ENCODE results near the gene DNAJC18. TPM values are rescaled to one million over a fixed set of nuclear protein-coding genes. Genes with fewer than 3 reads are reported as not detected.
"Not testable (repeated sequence)": the region's sequence is repeated elsewhere in the genome, so short reads cannot be mapped to it uniquely, and the experiment has no call there.

DNAJC18 gene
- total RNA-seq, 2 experiments from 2014 or later: 4.5 to 6.8 TPM

DNA sequence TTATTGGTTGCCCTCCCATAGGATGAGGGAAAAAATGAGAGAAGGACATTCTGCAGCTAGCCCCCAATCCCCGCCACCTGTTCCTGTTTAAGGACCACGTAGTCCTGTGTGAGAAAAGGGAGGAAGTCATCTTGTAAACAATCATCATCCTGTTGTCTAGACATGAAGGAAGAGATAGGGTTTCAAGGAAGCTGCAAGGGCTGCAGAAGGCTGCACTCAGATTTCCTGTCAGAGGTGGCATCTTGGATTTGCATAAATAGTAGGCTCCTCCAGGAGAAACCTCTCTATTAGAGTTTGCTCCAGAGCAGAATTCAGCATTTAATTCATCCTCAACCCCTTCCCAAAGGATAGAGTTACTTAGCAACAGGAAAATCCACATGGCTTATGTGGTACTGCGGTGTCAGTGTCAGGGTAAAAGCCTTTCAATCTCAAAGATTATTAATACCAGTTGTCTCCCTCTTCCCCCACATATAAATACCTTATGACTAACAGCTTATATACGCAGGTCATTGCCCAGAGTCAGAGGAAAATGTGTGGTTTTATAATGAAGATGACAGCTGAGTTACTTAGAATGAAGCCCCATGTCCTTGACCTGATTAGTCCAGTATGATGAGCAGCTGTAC is 4.6 kb upstream of the DNAJC18 start:
- POLR2A ChIA-PET: no interaction called here
- no peak for DNase-seq
- CTCF ChIA-PET: interaction anchor here (1.1 to 1.8 kb wide), 5 partner anchors 22 to 190 kb away, joined by 3 to 5 read pairs (median 5); no protein-coding TSS in a partner anchor
- Mint-ChIP-seq H3K27ac (peak overlapping the region; percentile 84), H3K4me1 (peaks cover 80% of the 10 kb centered on the region), H3K27me3 (no peaks in the 10 kb centered on the region), H3K9me3 (peaks cover 3% of the 10 kb centered on the region), H3K36me3 (ENCODE audit: low read depth) (peaks cover 8% of the 10 kb centered on the region), H3K4me3 (no peak overlapping the region)

DNA sequence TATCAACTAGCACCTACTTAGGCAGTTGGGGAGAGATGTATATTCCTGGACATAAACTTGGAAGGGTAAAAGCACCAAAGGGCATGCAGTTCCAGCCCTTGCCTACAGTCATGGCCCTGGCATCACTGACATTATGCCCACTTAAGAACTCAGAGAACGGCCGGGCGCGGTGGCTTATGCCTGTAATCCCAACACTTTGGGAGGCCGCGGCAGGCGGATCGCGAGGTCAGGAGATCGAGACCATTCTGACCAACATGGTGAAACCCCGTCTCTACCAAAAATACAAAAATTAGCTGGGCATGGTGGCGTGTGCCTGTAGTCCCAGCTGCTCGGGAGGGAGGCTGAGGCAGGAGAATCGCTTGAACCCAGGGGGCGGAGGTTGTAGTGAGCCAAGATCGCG is 1.1 kb upstream of the DNAJC18 start:
- H3K27me3 Mint-ChIP-seq; POLR2A ChIA-PET; H3K36me3 Mint-ChIP-seq (ENCODE audit: low read depth); H3K27ac Mint-ChIP-seq; H3K4me3 Mint-ChIP-seq; DNase-seq; H3K9me3 Mint-ChIP-seq: not testable (repeated sequence)
- CTCF ChIA-PET: interaction anchor here (1.2 to 6.3 kb wide), 3 partner anchors 10 to 37 kb away, joined by 3 to 49 read pairs (median 4); no protein-coding TSS in a partner anchor
- peaks cover 64% of the 10 kb centered on the region for H3K4me1 Mint-ChIP-seq

DNA sequence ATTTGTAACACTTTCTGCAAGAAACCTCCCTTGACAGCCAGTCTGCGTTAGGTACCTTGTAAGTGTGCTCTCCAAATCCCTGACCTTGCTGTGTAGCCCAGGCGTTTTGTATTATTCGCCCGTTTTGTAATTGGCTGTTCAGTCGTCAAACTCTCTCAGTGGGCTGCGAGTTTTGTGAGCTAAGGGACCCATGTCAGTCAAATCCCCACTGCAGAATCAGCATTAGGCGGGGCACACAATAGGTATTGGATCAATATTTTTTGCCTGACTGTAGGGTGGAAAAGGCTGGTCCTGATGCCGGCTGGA is 665 bp downstream of the DNAJC18 start:
- DNase-seq: no peak
- Mint-ChIP-seq H3K27me3 (no peaks in the 10 kb centered on the region), H3K27ac (peak overlapping the region; percentile 99), H3K36me3 (ENCODE audit: low read depth) (peaks cover 6% of the 10 kb centered on the region), H3K9me3 (no peaks in the 10 kb centered on the region), H3K4me3 (peak overlapping the region; percentile 94), H3K4me1 (peaks cover 53% of the 10 kb centered on the region)
- ChIA-PET POLR2A (interaction anchor here (0.6 kb wide), 2 partner anchors 58 to 1131 kb away, joined by 3 to 6 read pairs; no protein-coding TSS in a partner anchor), CTCF (interaction anchor here (0.6 to 6.3 kb wide), 17 partner anchors 9 to 1108 kb away, joined by 3 to 49 read pairs (median 4); partner anchors contain the start of genes ECSCR and STING1)

DNA sequence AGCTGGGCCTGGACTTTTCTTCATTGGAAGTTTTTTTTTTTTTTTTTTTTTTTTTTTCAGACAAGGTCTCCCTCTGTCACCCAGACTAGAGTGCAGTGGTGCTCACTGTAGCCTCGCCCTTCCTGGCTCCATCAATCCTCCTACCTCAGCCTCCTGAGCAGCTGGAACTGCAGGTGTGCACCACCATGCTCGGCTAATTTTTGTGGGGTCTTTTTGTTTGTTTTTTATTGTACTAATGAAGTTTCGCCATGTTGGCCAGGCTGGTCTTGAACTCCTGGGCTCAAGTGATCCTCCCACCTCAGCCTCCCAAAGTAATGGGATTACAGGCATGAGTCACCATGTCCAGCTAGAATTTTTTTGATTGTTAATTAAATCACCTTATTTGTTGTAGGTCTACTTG is 3.6 kb downstream of the DNAJC18 start:
- Mint-ChIP-seq H3K27me3 (no peaks in the 10 kb centered on the region), H3K9me3 (no peaks in the 10 kb centered on the region), H3K4me1 (peaks cover 30% of the 10 kb centered on the region), H3K27ac (no peak overlapping the region), H3K4me3 (no peak overlapping the region), H3K36me3 (ENCODE audit: low read depth) (peaks cover 6% of the 10 kb centered on the region)
- ChIA-PET CTCF (interaction anchor here (0.6 to 6.3 kb wide), 8 partner anchors 10 to 412 kb away, joined by 3 to 49 read pairs (median 4); partner anchors contain the start of gene UBE2D2), POLR2A (interaction anchor here (0.7 kb wide), 1 partner anchor 38 kb away, joined by 6 read pairs; no protein-coding TSS in a partner anchor)
- DNase-seq: no peak

DNA sequence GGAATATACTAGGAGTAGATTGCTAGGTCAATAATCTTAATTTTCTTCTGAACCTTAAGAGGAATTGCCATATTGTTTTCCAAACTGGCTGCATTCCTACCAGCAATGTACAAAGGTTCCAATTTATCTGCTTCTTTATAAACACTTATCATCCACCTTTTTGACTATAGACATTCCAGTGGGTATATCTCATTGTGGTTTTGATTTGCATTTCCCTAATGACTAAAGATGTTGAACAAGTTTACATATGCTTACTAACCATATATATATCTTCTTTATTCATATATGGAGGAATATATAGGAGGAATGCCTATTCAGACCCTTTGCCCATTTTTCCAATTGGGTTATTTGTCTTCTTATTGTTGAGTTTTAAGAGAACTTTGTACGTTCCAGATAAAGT is 7.6 kb downstream of the DNAJC18 start:
- Mint-ChIP-seq H3K9me3 (no peaks in the 10 kb centered on the region), H3K27ac (no peak overlapping the region), H3K4me3 (no peak overlapping the region), H3K27me3 (no peaks in the 10 kb centered on the region), H3K36me3 (ENCODE audit: low read depth) (peaks cover 6% of the 10 kb centered on the region), H3K4me1 (peaks cover 9% of the 10 kb centered on the region)
- DNase-seq: no peak
- POLR2A ChIA-PET: no interaction called here
- CTCF ChIA-PET: interaction anchor here (0.8 to 3.1 kb wide), 4 partner anchors 9 to 67 kb away, joined by 3 to 8 read pairs (median 6); no protein-coding TSS in a partner anchor

DNA sequence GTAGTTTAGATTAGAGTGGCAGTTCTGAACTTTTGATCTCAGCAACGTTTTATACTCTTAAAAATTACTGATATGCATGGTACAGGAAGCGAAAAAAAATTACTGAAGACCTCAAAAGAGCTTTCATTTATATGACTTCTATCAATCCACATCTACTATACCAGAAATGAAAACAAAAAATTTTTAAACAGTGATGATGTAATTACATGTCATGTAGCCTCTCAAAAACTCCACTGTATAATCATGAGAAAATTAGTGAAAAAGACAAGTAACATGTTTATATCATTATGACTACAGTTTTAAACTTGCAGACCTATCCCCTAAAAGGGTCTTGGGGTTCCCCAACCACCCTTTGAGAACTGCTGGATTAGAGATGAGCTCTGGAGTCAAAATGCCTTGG is 9.3 kb downstream of the DNAJC18 start:
- no peak for DNase-seq
- Mint-ChIP-seq H3K9me3 (no peaks in the 10 kb centered on the region), H3K27ac (no peak overlapping the region)

DNA sequence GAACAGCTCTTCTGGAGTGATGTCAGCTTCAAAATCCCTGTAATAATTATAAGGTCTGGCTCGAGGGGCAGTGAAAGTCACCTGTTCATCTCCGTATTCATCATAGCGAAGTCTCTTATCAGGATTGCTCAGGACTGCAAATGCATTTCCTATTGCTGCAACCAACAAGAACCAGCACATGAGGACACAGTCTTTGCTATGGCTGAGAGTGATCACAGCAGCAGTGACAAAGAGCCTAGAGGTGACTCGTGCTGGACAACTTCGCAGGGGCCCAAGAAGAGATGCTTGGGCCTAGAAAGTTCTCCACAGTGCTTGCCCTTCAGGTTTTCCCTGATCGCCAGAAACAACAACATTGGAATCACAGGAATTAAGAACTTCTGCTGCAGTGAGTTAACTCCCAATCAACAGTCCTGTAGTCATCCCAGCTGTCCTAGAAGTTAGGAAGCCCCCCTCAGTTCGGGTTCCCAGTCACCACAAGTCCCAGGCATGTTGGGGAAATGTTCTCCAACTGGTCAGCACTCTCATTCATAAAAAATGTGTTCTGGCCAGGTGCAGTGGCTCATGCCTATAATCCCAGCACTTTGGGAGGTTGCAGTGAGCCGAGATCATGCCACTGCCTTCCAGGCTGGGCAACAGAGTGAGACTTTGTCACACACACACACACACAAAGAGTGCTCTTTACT is 13.0 kb downstream of the DNAJC18 start:
- H3K4me1 Mint-ChIP-seq: peaks cover 19% of the 10 kb centered on the region
- no peak overlapping the region for H3K4me3 Mint-ChIP-seq
- ChIA-PET CTCF (interaction anchor here (0.5 to 9.4 kb wide), 6 partner anchors 10 to 285 kb away, joined by 3 to 170 read pairs (median 4); partner anchors contain the start of gene DNAJC18), POLR2A (no interaction called here)
- H3K9me3 Mint-ChIP-seq: no peaks in the 10 kb centered on the region
- H3K27ac Mint-ChIP-seq: no peak overlapping the region
- DNase-seq: no peak
- peaks cover 15% of the 10 kb centered on the region for H3K36me3 Mint-ChIP-seq (ENCODE audit: low read depth)
- H3K27me3 Mint-ChIP-seq: no peaks in the 10 kb centered on the region

More for the DNA sequence above, 9.3 kb downstream of the DNAJC18 start:
- ChIA-PET CTCF (interaction anchor here (0.6 to 3.0 kb wide), 8 partner anchors 8 to 171 kb away, joined by 3 to 15 read pairs (median 4); partner anchors contain the start of genes DNAJC18 and STING1), POLR2A (no interaction called here)
- peaks cover 6% of the 10 kb centered on the region for H3K36me3 Mint-ChIP-seq (ENCODE audit: low read depth)
- peaks cover 9% of the 10 kb centered on the region for H3K4me1 Mint-ChIP-seq
- no peaks in the 10 kb centered on the region for H3K27me3 Mint-ChIP-seq
- no peak overlapping the region for H3K4me3 Mint-ChIP-seq

DNA sequence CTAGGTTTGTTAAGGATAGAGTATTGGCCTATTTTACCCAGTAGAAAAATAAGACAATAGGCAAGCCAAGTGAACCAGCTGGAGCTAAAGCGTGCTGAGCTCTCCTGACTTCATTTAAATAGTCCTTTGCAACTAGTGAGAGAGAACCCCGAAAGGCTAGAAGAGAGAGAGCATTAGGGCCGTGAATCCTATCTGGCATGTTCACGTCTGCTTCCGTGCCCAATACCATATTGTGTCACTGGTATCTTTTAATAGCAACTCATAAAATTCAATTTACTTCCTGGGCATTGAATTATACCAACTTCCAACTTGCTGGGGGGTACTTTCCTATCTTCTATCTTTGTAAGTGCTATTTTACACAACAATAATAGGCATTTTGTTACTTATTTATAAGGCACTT is 13.8 kb downstream of the DNAJC18 start:
- no peak for DNase-seq
- POLR2A ChIA-PET: no interaction called here
- H3K27me3 Mint-ChIP-seq: no peaks in the 10 kb centered on the region
- H3K36me3 Mint-ChIP-seq (ENCODE audit: low read depth): peaks cover 15% of the 10 kb centered on the region
- no peak overlapping the region for H3K27ac Mint-ChIP-seq
- no peaks in the 10 kb centered on the region for H3K9me3 Mint-ChIP-seq
- CTCF ChIA-PET: interaction anchor here (0.6 to 9.4 kb wide), 5 partner anchors 9 to 284 kb away, joined by 3 to 170 read pairs (median 5); partner anchors contain the start of gene DNAJC18
- no peak overlapping the region for H3K4me3 Mint-ChIP-seq
- H3K4me1 Mint-ChIP-seq: peaks cover 19% of the 10 kb centered on the region

DNA sequence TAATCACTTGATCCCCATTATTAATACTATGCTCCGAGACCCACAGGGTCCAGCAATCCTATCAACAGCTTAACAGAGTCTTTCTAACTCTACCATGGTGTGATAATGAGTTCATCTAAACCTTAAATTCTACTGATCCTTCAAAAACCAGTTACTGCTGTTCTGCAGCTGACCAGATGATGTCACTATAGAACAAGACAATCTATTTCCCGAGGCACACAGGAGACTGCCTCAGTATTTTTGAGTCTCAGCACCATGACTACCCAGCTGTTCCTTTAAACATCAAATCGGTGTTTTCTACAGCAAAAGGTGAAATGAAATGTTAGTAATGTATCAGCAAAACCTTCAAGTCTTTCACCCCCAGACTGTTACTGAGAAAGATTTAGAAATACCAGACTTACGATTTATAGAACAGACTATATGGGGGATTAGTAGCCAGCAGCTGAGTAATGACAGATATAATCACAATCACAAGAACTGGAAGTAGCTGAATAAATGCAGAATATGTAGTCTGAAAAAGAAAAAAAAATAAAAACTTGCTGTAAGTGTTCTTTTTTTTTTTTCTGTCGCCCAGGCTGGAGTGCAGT is 16.9 kb downstream of the DNAJC18 start:
- Mint-ChIP-seq H3K4me3 (no peak overlapping the region), H3K36me3 (ENCODE audit: low read depth) (peaks cover 12% of the 10 kb centered on the region), H3K27ac (no peak overlapping the region), H3K4me1 (peaks cover 26% of the 10 kb centered on the region), H3K9me3 (no peaks in the 10 kb centered on the region), H3K27me3 (no peaks in the 10 kb centered on the region)
- peak; percentile 77 for DNase-seq
- ChIA-PET CTCF (interaction anchor here (0.7 to 9.4 kb wide), 39 partner anchors 8 to 1068 kb away, joined by 3 to 170 read pairs (median 4); partner anchors contain the start of genes DNAJC18, SLC23A1, SPATA24 and STING1), POLR2A (interaction anchor here (0.6 kb wide), 1 partner anchor 76 kb away, joined by 4 read pairs; no protein-coding TSS in a partner anchor)

DNA sequence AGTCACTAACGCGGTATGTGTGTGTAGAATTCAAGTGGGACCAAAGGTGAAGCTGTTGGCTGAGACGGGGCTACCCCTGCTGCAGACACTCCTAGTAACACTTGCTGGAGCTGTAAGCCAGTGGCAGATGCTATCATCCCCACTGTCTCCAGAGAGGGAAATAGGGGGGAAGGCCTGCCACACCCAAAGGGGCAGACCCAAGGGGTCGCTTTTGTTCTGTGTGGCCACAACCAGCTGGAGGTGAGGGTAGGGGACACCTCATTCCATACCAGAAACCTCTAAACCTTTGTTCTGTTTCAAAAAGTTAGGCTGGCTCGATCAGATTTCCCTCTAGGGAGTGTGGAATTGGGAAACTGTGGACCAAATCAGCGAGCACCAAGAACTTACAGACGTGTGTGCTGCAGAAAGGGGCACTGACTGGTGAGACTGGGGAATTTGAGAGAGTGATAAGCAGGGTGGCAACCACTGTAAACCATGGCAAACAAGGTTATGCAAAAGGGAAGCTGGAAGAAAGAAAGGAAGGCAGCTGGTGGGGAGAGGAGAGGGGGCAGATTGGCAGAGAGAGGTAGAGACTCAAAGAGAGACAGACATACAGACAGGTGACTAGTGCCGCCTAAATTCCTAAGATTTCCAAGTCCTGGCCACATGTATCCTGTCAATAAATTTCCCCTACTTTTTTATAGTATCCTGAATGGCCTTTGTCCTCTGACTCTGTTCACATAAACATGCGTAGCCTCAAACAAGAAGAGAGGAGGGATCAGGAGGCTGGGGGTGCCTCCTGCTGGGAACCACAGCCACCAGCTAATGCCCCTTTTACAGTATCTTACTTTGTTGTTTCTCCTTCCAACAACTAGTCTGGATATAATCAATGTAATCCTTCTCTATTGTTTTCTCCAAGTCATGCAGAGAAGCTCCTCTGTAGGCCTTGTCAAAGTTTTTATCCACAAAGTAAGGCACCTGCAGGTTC is 19.8 kb downstream of the DNAJC18 start:
- no peak for DNase-seq
- Mint-ChIP-seq H3K9me3 (no peaks in the 10 kb centered on the region), H3K36me3 (ENCODE audit: low read depth) (peaks cover 15% of the 10 kb centered on the region), H3K27me3 (no peaks in the 10 kb centered on the region), H3K4me1 (peaks cover 45% of the 10 kb centered on the region), H3K4me3 (no peak overlapping the region), H3K27ac (no peak overlapping the region)
- ChIA-PET CTCF (interaction anchor here (0.8 to 9.4 kb wide), 13 partner anchors 9 to 248 kb away, joined by 3 to 170 read pairs (median 4); partner anchors contain the start of genes DNAJC18, SPATA24, STING1 and UBE2D2), POLR2A (no interaction called here)

DNA sequence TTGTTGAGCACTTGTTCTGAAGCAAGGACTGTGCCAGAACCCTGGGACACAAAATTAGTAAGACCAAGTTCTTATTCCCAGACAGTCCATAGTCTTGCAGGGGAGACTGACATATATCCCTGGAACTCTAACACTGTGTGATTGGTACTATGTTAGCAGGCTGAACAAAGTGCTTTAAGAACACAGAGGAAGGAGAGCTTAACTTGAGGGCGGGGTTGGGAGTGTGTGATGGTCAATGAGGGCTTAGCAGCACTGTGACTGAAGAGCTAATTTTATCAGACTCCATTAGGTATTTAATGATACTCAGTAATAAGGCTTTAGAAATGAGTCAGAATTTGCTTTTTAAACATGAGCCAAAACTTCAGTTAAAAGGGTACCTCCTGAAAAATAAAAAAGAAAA is 20.5 kb downstream of the DNAJC18 start:
- no peak for DNase-seq
- POLR2A ChIA-PET: no interaction called here
- H3K4me3 Mint-ChIP-seq: no peak overlapping the region
- CTCF ChIA-PET: interaction anchor here (0.8 to 9.4 kb wide), 6 partner anchors 9 to 249 kb away, joined by 3 to 170 read pairs (median 6); partner anchors contain the start of gene SPATA24
- H3K27ac Mint-ChIP-seq: no peak overlapping the region
- peaks cover 11% of the 10 kb centered on the region for H3K36me3 Mint-ChIP-seq (ENCODE audit: low read depth)
- peaks cover 49% of the 10 kb centered on the region for H3K4me1 Mint-ChIP-seq
- H3K27me3 Mint-ChIP-seq: no peaks in the 10 kb centered on the region
- H3K9me3 Mint-ChIP-seq: no peaks in the 10 kb centered on the region

DNA sequence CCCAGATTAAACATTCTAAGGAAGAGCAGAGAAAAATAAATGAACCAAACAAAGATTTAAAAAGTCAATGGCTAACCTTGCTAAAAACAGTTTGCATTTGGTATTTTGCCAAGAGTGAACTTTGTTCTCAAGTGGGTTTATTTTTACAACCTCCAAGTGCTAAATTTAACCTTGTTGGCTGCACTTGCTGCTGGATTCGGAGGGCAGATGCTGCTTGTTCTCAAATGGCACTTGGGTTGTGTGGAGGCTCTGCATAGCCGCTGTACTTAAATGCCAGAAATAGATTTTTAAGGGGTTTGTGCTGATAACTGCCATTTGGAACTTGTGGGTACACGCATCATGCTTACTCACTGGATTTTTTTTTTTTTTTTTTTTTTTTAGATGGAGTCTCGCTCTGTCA is 22.1 kb downstream of the DNAJC18 start:
- POLR2A ChIA-PET: no interaction called here
- Mint-ChIP-seq H3K36me3 (ENCODE audit: low read depth) (peaks cover 6% of the 10 kb centered on the region), H3K4me3 (no peak overlapping the region), H3K9me3 (no peaks in the 10 kb centered on the region), H3K4me1 (peaks cover 59% of the 10 kb centered on the region), H3K27ac (no peak overlapping the region), H3K27me3 (no peaks in the 10 kb centered on the region)
- CTCF ChIA-PET: interaction anchor here (0.7 to 9.4 kb wide), 6 partner anchors 8 to 788 kb away, joined by 3 to 170 read pairs (median 7); no protein-coding TSS in a partner anchor
- no peak for DNase-seq

Data from activated CD4-positive, alpha-beta T cell treated with anti-CD3 and anti-CD28 coated beads, Interleukin-2, amount 10 ng/mL, durations not matched to agents 7 days and 5 days (primary cell).